Activated CD4-positive, alpha-beta T cell treated with anti-CD3 and anti-CD28 coated beads, Interleukin-2, amount 10 ng/mL, durations not matched to agents 24 days and 14 days (primary cell): ENCODE measurements around the gene SPX. TPM values are rescaled to one million over a fixed set of nuclear protein-coding genes. Genes with fewer than 3 reads are reported as not detected.

Experiments used
- DNase-seq: peaks from one replicate; pipeline ENCODE4 v3.0.0; 2022
- H3K27ac Mint-ChIP-seq: one replicate; pipeline ENCODE4 v1.8.0; 2022; ENCODE audit warnings: mild to moderate bottlenecking, mixed read lengths
- H3K27me3 Mint-ChIP-seq: one replicate; pipeline ENCODE4 v1.8.0; 2022; ENCODE audit warnings: mixed read lengths
- H3K36me3 Mint-ChIP-seq: one replicate; pipeline ENCODE4 v1.8.0; 2022; ENCODE audit warnings: low read depth, mild to moderate bottlenecking, mixed read lengths
- H3K4me1 Mint-ChIP-seq: one replicate; pipeline ENCODE4 v1.8.0; 2021; ENCODE audit warnings: mixed read lengths
- H3K4me3 Mint-ChIP-seq: one replicate; pipeline ENCODE4 v1.8.0; 2022; ENCODE audit warnings: mild to moderate bottlenecking, moderate library complexity, mixed read lengths
- H3K9me3 Mint-ChIP-seq: one replicate; pipeline ENCODE4 v1.8.0; 2021; ENCODE audit warnings: mixed read lengths
- intact Hi-C: fragments of 100-400 bp; cut with micrococcal nuclease; formaldehyde crosslinking; loops from one replicate; pipeline ENCODE4 v1.15.1; 2023
- total RNA-seq: library from RNA; stranded (reverse); gene quantifications from 2 replicates; pipeline ENCODE4 v1.2.3, GENCODE V29; 2022

Gene SPX, protein sequence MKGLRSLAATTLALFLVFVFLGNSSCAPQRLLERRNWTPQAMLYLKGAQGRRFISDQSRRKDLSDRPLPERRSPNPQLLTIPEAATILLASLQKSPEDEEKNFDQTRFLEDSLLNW
- total RNA-seq, result 0.59 and 1.0 TPM in 2 replicates

DNA sequence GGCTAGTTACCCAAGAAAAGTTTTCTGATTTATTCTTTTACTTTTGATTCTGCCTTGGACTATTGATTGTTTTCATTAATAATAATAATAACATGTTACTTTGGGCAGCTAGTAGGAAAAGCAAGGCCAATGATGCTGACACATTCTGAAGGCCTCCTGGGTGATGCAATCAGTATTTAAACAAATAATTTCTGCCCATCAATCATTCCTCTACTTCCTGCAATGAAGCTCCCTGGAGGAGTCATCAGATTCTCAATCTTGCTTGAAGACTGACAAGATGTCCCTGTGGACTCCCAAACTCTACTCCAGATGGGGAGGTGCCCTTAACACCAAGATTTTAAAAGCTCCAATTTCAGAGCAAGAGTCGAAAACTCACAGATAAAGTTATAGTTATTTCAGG lies at the start of gene SPX:
TSS of gene SPX (plus strand) at position 244 of the 400 bp plus-strand sequence. CDS start 177 bp downstream, outside the sequence.
- H3K27me3 Mint-ChIP-seq, result peaks cover 34% of the 10 kb centered on the region
- H3K4me1 Mint-ChIP-seq, result peaks cover 3% of the 10 kb centered on the region
- H3K27ac Mint-ChIP-seq, result no peak within 1 kb of the TSS
- H3K4me3 Mint-ChIP-seq, result peak within 1 kb of the TSS; percentile 71
- peaks cover 1% of the 10 kb centered on the region for H3K36me3 Mint-ChIP-seq
- intact Hi-C loops, result loop anchor here (2.0 to 5.0 kb wide), 2 partner anchors 25 to 36 kb away; partner anchors contain the start of genes GOLT1B and RECQL
- DNase-seq, result no peak
- H3K9me3 Mint-ChIP-seq, result peaks cover 4% of the 10 kb centered on the region

DNA sequence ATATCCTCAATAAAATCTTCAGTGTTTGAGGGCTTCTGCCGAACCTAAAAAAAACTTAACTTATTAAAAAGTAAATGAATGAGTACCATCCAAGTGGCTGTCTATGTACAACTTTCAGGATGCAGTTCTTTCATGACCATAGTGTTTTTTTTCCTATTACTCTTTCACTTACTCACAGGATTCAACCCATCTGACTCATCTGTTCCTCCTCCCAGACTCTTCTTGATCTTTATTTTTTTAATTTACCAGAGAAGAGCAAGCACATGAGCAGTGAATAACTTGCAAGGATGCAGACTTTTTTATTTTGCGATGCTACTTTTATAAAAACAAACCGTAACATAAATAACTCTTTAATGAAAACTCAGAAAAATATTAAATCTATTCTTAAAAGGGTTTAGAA lies 49.1 kb upstream of the SPX start:
- intact Hi-C loops, result loop anchor here (1.0 to 5.0 kb wide), 3 partner anchors 21 to 40 kb away; partner anchors contain the start of genes GOLT1B, PYROXD1 and RECQL

DNA sequence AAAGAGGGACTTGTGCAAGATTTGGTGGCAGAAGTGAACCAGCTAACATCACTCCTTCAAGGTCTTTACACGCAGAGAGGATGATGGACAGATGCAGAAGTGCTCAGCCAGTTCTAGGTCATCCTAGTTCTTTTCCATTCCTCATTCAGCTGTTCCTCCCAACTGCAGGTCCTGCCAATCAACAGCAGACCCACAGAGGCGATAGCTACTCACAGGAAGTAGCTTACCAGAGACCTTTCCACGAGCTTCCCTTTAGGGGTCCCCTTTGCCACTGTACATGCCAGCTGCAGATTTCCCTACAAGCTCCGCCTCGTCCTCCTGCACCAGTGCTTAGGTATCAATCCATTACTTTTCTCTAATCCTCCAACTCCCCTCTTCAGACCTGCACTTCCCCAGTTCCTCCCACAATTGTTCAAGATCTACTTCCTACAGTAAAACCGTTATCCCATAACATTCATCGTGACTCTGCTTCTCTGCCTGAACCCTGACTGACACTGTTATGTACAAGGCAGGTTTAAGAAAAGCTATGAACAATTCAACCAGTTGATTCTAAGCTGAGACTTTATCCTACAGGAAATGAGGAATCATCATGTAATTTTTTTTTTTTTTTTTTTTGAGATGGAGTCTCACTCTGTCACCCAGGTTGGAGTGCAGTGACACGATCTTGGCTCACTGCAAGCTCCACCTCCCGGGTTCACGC lies 47.2 kb upstream of the SPX start:
- intact Hi-C loops, result loop anchor here (5.0 kb wide), 1 partner anchor 42 kb away; the partner anchor contains the start of gene PYROXD1
- H3K4me1 Mint-ChIP-seq, result peaks cover 9% of the 10 kb centered on the region
- H3K27me3 Mint-ChIP-seq, result no peaks in the 10 kb centered on the region
- peaks cover 29% of the 10 kb centered on the region for H3K36me3 Mint-ChIP-seq
- H3K9me3 Mint-ChIP-seq, result no peaks in the 10 kb centered on the region
- no peak overlapping the region for H3K27ac Mint-ChIP-seq
- DNase-seq, result no peak
- no peak overlapping the region for H3K4me3 Mint-ChIP-seq

More for the DNA sequence above, 49.1 kb upstream of the SPX start:
- peaks cover 40% of the 10 kb centered on the region for H3K36me3 Mint-ChIP-seq
- no peak for DNase-seq
- peaks cover 4% of the 10 kb centered on the region for H3K9me3 Mint-ChIP-seq
- no peaks in the 10 kb centered on the region for H3K27me3 Mint-ChIP-seq
- peaks cover 11% of the 10 kb centered on the region for H3K4me1 Mint-ChIP-seq
- peak overlapping the region; percentile 81 for H3K27ac Mint-ChIP-seq
- H3K4me3 Mint-ChIP-seq, result peak overlapping the region; percentile 34

DNA sequence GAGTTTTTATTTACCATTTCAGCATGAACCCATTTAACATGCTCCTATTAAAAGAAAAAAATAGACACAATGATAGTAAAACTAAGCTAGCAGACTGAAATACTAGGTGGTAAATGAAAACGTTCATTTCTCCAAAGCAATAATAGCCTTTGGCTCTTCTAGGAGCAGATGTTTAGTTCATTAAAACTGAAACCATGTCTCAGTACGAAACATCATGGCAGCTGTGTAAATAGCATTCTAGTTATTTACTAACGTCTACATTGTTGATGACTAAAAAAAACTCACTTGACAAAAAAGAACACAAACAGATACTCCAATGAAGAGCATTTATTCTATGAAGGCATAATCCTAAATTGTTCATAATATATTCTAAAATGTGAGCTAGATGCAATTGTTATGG lies 42.6 kb upstream of the SPX start:
- peaks cover 19% of the 10 kb centered on the region for H3K36me3 Mint-ChIP-seq
- peaks cover 6% of the 10 kb centered on the region for H3K9me3 Mint-ChIP-seq
- no peak overlapping the region for H3K4me3 Mint-ChIP-seq
- DNase-seq, result no peak
- intact Hi-C loops, result no loop called here
- peaks cover 6% of the 10 kb centered on the region for H3K4me1 Mint-ChIP-seq
- H3K27me3 Mint-ChIP-seq, result no peaks in the 10 kb centered on the region
- no peak overlapping the region for H3K27ac Mint-ChIP-seq

DNA sequence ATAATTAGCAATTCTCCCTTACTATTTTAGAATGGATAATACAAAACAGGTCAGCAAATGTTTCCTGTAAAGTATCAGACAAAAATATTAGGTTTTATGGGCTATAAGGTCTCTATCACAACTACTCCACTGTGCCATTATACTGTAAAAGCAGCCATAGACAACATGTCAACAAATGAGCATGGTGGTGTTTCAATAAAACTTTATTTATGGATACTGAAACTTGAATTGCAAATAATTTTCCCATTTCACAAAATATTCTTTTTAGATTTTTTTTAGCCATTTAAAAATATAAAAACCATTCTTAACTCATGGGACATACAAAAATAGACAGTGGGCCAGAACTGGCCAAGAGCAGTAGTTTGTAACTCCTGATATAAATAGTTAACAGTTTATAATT lies 40.1 kb upstream of the SPX start:
- H3K27me3 Mint-ChIP-seq, result no peaks in the 10 kb centered on the region
- DNase-seq, result no peak
- H3K36me3 Mint-ChIP-seq, result peaks cover 35% of the 10 kb centered on the region
- H3K4me1 Mint-ChIP-seq, result peaks cover 11% of the 10 kb centered on the region
- H3K27ac Mint-ChIP-seq, result no peak overlapping the region
- peaks cover 7% of the 10 kb centered on the region for H3K9me3 Mint-ChIP-seq
- intact Hi-C loops, result no loop called here
- H3K4me3 Mint-ChIP-seq, result no peak overlapping the region

DNA sequence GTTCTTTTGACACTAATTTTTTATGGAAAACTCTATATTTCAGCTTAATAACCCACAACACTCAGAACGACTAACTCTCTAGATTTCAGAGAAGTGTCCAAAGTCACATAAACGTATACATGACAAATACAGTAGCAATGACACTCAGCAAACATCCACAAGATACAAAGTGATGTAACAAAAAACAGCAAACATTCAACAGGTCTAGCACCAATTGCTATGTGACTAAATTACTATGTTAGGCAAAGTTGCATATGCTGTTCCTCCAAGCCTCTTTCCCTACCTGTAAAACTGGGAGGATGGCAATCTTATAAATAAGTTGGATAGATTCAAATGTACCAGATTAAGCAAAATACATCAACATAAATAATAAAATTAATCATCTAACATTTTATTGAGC lies 26.3 kb upstream of the SPX start:
- no peak for DNase-seq
- peaks cover 30% of the 10 kb centered on the region for H3K4me1 Mint-ChIP-seq
- intact Hi-C loops, result loop anchor here (2.0 to 10.0 kb wide), 7 partner anchors 23 to 1043 kb away; partner anchors contain the start of genes C2CD5, CMAS and SPX
- no peaks in the 10 kb centered on the region for H3K9me3 Mint-ChIP-seq
- H3K27ac Mint-ChIP-seq, result no peak overlapping the region
- no peaks in the 10 kb centered on the region for H3K27me3 Mint-ChIP-seq
- H3K36me3 Mint-ChIP-seq, result peaks cover 43% of the 10 kb centered on the region
- H3K4me3 Mint-ChIP-seq, result peak overlapping the region; percentile 42

DNA sequence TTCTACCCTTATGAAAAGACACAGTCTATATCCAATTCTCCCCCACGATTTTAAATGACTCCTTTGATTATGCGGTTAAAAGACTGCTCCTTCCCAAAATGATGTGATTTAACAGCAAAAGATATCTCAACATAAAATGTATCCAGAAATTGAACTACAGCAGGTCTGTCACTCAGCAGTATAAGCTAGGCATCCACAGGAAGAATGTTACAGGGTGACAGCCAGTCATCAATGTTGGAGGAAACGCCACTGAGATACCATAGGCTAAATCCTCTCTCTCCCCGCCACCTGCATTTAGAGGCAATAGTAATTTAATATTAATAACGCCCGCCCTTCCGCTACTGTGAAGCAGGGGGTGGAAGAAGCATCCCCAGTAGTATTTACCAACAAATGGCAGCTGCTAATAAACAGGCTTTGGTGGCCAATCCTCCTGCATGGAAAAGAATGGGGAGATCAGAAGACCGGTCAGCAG lies 25.3 kb upstream of the SPX start:
- Mint-ChIP-seq H3K4me3 (no peak overlapping the region), H3K27me3 (no peaks in the 10 kb centered on the region), H3K9me3 (no peaks in the 10 kb centered on the region), H3K4me1 (peaks cover 34% of the 10 kb centered on the region), H3K27ac (no peak overlapping the region), H3K36me3 (peaks cover 33% of the 10 kb centered on the region)
- DNase-seq, result no peak
- intact Hi-C loops, result loop anchor here (1.0 to 10.0 kb wide), 11 partner anchors 8 to 1041 kb away; partner anchors contain the start of genes C2CD5, CMAS, LDHB and PYROXD1

DNA sequence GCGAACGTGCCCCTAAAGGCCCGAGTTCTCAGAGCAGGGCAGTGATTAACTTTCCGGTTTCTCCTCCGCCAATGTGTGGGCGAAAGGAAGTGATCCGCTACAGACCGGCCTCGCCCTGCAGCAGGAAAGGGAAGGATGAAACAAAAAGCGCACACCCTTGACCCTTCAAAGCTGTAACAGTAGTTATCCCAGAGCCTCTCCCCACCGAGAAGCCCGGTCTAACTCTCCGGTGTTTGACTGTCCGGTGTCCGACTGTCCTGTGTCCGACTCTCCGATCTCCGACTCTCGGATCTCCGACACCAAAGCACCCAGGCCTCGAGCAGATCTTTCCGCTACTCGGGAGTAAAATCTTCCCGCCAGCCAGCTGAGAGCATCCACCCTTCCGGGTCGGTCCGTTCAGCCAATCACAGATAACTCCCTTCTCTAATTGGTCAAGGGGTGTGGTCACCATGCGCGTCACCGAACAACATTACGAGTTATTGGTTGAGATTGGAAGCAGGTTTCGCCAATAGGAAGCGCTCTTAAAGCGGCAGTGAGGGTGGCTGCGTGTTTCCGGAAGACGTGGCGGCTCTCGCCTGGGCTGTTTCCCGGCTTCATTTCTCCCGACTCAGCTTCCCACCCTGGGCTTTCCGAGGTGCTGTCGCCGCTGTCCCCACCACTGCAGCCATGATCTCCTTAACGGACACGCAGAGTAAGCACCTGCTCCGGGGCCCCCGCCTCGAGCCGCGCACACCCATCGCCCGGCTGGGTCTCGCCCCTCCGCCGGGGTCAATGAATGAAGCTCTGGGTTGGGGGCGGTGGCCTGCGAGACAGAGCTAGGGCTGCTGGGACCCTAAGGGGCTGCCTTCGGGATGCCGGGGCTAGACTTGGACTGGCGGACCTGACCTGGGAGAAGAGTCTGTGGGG lies 24.6 kb upstream of the SPX start, which contains the start of the genes GOLT1B and RECQL:
TSS of gene GOLT1B (plus strand) at position 532 of the 906 bp plus-strand sequence. CDS start at position 667, 135 bp downstream.
TSS of gene RECQL (minus strand) at position 378 of the 906 bp plus-strand sequence. CDS start 2,065 bp downstream, outside the sequence.
- Mint-ChIP-seq H3K27me3 (no peaks in the 10 kb centered on the region), H3K4me1 (peaks cover 36% of the 10 kb centered on the region), H3K9me3 (no peaks in the 10 kb centered on the region), H3K36me3 (peaks cover 30% of the 10 kb centered on the region), H3K4me3 (no peak within 1 kb of the TSS), H3K27ac (peak within 1 kb of the TSS; percentile 52)
- DNase-seq, result peak; percentile 97
- intact Hi-C loops, result loop anchor here (1.0 to 10.0 kb wide), 11 partner anchors 8 to 1041 kb away; partner anchors contain the start of genes C2CD5, CMAS, LDHB and PYROXD1

DNA sequence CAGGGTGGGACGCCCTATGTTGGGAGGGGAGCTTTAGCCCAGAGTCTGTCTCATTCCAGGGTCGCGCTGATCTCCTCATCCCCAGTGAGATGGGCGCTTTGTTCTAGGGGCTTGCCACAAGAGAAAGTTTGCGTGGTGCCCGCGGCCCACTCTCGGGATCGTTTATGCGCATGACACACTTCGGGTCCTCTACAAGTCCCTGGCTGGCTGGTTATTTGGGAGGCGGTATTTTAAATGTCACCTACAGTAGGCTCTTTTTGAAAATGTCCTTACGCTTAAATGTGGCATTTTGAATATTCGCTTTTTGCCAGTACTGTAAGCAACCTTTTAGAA lies 24.0 kb upstream of the SPX start:
- Mint-ChIP-seq H3K27ac (no peak overlapping the region), H3K9me3 (no peaks in the 10 kb centered on the region), H3K36me3 (peaks cover 26% of the 10 kb centered on the region), H3K27me3 (no peaks in the 10 kb centered on the region), H3K4me1 (peaks cover 36% of the 10 kb centered on the region), H3K4me3 (no peak overlapping the region)
- peak; percentile 83 for DNase-seq
- intact Hi-C loops, result loop anchor here (5.0 to 10.0 kb wide), 5 partner anchors 60 to 1040 kb away; partner anchors contain the start of genes C2CD5 and CMAS

DNA sequence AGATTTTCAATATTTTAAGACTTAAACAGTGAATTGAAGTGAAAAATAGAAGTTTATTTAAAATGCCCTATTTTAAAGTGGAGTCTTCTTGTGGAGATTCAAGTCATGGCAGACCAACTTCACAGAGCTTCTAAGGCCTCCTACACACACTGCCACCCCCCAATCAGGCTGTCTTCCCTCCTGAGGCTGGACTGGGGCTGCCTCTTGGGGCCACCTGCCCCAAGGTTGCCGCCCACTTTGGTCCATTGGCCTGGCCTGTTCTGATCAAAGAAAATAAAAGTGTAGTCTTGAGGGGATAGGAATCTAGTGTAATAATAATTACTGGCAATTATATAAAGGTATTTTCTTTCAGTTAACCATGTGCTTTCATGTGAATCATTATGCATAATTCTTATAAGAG lies 23.2 kb upstream of the SPX start:
- H3K4me1 Mint-ChIP-seq, result peaks cover 37% of the 10 kb centered on the region
- H3K27me3 Mint-ChIP-seq, result no peaks in the 10 kb centered on the region
- H3K9me3 Mint-ChIP-seq, result no peaks in the 10 kb centered on the region
- peak overlapping the region; percentile 63 for H3K27ac Mint-ChIP-seq
- DNase-seq, result no peak
- H3K36me3 Mint-ChIP-seq, result peaks cover 21% of the 10 kb centered on the region
- H3K4me3 Mint-ChIP-seq, result no peak overlapping the region
- intact Hi-C loops, result loop anchor here (5.0 to 10.0 kb wide), 5 partner anchors 59 to 1039 kb away; partner anchors contain the start of genes C2CD5 and CMAS

DNA sequence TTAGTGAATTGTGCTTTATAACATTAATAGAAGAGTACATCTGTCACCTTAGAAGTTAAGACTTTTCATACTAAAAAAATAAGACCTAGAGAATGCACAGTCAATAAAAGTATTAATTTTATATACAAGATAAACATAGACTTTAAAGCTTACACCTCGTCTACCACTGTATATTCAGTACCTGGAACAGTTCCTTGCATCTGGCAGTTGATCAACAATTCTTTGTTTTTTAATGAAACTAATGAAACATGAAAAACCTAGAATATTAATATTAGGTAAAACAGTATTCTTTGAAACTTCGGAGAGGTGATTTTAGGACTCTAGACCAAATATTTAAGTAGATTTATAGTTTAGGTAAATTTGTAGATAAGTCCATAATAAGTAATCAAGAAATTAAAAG lies 20.2 kb upstream of the SPX start:
- Mint-ChIP-seq H3K9me3 (no peaks in the 10 kb centered on the region), H3K36me3 (peaks cover 28% of the 10 kb centered on the region), H3K27ac (no peak overlapping the region), H3K27me3 (no peaks in the 10 kb centered on the region), H3K4me1 (peaks cover 46% of the 10 kb centered on the region), H3K4me3 (no peak overlapping the region)
- DNase-seq, result no peak
- intact Hi-C loops, result loop anchor here (10.0 kb wide), 2 partner anchors 211 to 539 kb away; partner anchors contain the start of gene CMAS

DNA sequence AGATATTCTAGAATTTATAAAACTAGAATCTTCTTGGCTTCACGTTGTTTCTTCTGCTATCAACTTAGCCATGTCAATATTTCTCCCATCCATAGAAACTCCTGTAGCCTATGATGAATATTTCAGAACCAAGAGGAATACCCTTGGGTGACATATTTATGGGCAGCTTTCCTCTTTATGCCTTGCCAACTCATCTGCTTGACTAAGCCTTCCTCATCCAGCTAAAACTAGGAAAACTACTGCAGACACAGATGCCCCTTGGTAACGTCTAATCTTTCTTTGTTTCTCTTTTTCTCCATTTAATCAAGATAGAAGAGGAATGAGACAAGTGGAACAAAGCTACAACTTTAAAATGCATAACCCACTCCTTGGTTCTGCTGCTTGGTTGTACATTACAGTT lies 18.2 kb upstream of the SPX start:
- no peak for DNase-seq
- peaks cover 46% of the 10 kb centered on the region for H3K4me1 Mint-ChIP-seq
- no peak overlapping the region for H3K27ac Mint-ChIP-seq
- no peaks in the 10 kb centered on the region for H3K9me3 Mint-ChIP-seq
- peaks cover 35% of the 10 kb centered on the region for H3K36me3 Mint-ChIP-seq
- intact Hi-C loops, result loop anchor here (10.0 kb wide), 2 partner anchors 213 to 537 kb away; partner anchors contain the start of gene CMAS
- no peak overlapping the region for H3K4me3 Mint-ChIP-seq
- no peaks in the 10 kb centered on the region for H3K27me3 Mint-ChIP-seq

DNA sequence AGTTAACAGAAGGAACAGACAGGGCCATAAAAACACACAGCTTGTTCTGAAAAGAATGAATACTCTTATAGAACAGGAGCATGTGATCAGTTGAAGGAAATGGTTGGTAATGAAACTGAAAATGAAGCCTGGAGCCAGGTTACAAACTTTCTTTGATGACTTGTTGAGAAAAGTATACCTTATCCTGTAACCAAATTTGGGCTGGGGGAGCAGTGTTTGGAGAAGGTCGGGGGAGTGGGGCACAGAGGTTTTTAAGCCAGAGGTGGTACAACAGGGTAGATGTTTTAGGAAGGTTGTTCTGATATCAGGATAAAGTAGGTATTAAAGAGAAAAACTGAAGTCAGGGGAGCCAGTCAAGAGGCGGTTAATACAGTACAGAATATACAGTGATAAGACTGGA lies 16.3 kb upstream of the SPX start:
- Mint-ChIP-seq H3K27me3 (no peaks in the 10 kb centered on the region), H3K4me3 (peak overlapping the region; percentile 82), H3K9me3 (no peaks in the 10 kb centered on the region), H3K27ac (peak overlapping the region; percentile 92), H3K4me1 (peaks cover 32% of the 10 kb centered on the region), H3K36me3 (peaks cover 46% of the 10 kb centered on the region)
- intact Hi-C loops, result loop anchor here (1.0 to 10.0 kb wide), 3 partner anchors 8 to 535 kb away; partner anchors contain the start of genes CMAS, GOLT1B and RECQL
- peak; percentile 83 for DNase-seq
